Measurements from ENCODE around the gene PCSK4.
A peak's percentile ranks its signal among the peaks of the same experiment; 100 is the strongest.

Gene PCSK4

DNA sequence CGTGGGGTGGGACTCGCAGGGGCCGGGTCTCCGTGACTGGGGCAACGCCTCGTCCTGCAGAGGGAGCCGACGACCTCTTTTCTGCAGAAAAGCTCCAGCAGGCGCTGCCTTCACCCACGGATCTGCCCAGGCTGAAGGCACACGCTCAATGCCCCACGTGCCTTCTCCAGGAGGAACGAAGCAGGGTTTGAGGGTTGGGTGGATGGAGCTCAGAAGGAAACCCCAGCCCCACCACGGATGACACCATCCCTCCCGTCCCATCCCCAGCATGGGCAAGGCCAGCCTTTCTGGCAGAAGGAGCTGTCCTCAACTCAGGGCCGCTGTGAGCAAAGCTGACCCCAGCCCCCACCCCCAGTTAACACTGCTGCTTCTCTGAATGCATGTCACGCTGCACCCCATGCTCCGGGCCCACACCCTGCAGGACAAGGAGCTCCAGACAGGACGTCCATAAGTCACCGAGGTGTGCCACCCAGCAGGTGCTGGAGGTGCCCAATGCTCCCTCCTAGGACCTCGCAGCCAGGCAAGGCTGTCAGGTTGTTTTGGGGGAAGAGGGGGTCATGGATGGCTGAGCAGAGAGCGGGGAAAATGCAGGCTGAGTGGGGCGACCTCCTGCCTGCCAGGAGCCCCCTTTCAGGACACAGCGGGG, 18.5 kb downstream of the PCSK4 start:
- DNase-seq (ENCODE audit: extremely low read depth, insufficient read length): peak; percentile 20
- TF ChIP-seq, protein P1, sequence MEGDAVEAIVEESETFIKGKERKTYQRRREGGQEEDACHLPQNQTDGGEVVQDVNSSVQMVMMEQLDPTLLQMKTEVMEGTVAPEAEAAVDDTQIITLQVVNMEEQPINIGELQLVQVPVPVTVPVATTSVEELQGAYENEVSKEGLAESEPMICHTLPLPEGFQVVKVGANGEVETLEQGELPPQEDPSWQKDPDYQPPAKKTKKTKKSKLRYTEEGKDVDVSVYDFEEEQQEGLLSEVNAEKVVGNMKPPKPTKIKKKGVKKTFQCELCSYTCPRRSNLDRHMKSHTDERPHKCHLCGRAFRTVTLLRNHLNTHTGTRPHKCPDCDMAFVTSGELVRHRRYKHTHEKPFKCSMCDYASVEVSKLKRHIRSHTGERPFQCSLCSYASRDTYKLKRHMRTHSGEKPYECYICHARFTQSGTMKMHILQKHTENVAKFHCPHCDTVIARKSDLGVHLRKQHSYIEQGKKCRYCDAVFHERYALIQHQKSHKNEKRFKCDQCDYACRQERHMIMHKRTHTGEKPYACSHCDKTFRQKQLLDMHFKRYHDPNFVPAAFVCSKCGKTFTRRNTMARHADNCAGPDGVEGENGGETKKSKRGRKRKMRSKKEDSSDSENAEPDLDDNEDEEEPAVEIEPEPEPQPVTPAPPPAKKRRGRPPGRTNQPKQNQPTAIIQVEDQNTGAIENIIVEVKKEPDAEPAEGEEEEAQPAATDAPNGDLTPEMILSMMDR (IDR thresholded peaks at IDR 0.05; ENCODE audit: insufficient read depth, low read length, poor library complexity, severe bottlenecking): peak; percentile 18

DNA sequence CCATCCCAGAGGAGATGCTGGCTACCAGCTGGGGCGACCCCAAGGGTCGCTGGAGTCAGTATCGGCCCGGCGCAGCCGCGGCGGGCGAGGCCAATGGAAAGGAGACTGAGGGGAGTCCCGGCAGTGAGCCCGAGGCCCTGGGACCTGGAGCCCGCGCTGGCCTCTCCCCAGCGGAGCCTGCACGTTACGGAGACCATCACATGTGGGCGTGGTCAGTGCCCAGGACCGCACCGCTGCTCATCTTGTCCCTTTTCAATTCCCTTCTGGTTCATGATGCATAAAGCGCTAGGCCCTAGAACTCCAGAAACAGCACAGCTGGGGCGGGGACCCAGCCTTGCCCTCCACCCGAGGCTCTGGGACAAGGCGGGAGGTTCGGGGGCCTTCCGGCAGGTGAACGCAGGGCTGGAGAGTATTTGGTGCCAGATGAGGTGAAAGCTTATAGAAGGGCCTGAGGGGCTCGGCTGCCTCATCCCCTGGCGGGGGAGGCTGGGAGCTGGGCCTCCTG, 19.1 kb downstream of the PCSK4 start:
- peak; percentile 34 for DNase-seq (ENCODE audit: extremely low read depth, insufficient read length)
- Histone ChIP-seq H3K4me3 (replicated peaks; ENCODE audit: low read depth, low read length) (peak overlapping the region; percentile 31), H3K36me3 (ENCODE audit: control insufficient read depth, insufficient read depth, low read length) (peaks cover 6% of the 10 kb centered on the region), H3K27me3 (replicated peaks; ENCODE audit: control insufficient read depth, insufficient read depth, low read length) (no peaks in the 10 kb centered on the region; the same call in 1 of the 2 replicates)
- TF ChIP-seq, protein P1 (IDR thresholded peaks at IDR 0.05; ENCODE audit: insufficient read depth, low read length, poor library complexity, severe bottlenecking): no peak

More for the DNA sequence above, 18.5 kb downstream of the PCSK4 start:
- no peak overlapping the region for H3K4me3 ChIP-seq (replicated peaks; ENCODE audit: low read depth, low read length)
- peaks cover 9% of the 10 kb centered on the region for H3K36me3 ChIP-seq (ENCODE audit: control insufficient read depth, insufficient read depth, low read length)
- H3K27me3 ChIP-seq (replicated peaks; ENCODE audit: control insufficient read depth, insufficient read depth, low read length): no peaks in the 10 kb centered on the region; the same call in 1 of the 2 replicates

DNA sequence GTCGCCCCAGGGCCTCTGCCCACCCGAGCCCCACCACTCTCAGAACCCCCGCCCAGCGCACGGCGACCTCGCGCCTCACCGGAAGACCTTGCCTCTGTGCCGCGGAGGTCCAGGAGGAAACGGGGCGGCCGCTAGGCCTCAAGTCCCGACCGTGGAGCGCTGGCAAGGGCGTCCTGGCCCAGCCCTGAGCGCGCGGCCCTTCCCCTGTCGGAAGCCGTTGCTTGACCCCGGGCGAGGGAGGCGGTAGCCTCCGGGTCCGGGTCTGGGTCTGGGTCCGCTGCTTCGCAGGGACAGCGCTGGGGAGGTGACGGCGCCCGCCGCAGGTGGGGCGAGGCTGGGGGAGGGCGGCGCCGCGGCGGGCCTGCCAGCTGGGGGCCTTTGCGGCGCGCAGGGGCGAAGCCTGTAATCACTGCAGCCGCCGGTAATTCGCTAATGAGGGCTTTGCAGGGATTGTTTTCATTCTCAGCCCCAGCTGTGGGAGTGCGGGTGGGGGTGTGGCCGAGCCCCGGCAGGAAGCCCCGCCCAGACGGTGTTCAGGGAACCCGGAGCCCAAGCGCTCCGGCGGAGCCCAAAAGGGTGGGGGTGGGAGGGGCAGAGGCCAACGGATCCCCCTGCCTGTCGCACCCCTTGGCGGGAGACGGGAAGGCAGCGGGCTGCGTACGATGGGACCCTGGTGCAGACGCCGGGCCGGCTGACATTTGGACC, 19.7 kb downstream of the PCSK4 start:
- Histone ChIP-seq H3K27me3 (replicated peaks; ENCODE audit: control insufficient read depth, insufficient read depth, low read length) (no peaks in the 10 kb centered on the region; the same call in 1 of the 2 replicates), H3K36me3 (ENCODE audit: control insufficient read depth, insufficient read depth, low read length) (peaks cover 2% of the 10 kb centered on the region), H3K4me3 (replicated peaks; ENCODE audit: low read depth, low read length) (peak overlapping the region; percentile 31)
- DNase-seq (ENCODE audit: extremely low read depth, insufficient read length): peak; percentile 51
- TF ChIP-seq, protein P1 (IDR thresholded peaks at IDR 0.05; ENCODE audit: insufficient read depth, low read length, poor library complexity, severe bottlenecking): no peak

DNA sequence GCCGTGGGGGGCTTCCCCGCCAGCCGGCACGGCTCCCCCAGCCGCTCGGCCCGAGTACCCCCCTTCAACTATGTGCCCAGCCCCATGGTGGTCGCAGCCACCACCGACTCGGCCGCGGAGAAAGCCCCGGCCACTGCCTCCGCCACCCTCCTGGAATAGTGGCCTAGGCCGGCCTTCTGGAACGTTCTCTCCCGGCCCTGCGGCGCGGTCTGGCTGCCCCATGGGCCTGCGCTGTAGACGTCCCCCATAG, 20.2 kb downstream of the PCSK4 start:
- Histone ChIP-seq H3K27me3 (replicated peaks; ENCODE audit: control insufficient read depth, insufficient read depth, low read length) (no peaks in the 10 kb centered on the region; the same call in 1 of the 2 replicates), H3K36me3 (ENCODE audit: control insufficient read depth, insufficient read depth, low read length) (peaks cover 2% of the 10 kb centered on the region), H3K4me3 (replicated peaks; ENCODE audit: low read depth, low read length) (no peak overlapping the region)
- DNase-seq (ENCODE audit: extremely low read depth, insufficient read length): no peak
- TF ChIP-seq, protein P1 (IDR thresholded peaks at IDR 0.05; ENCODE audit: insufficient read depth, low read length, poor library complexity, severe bottlenecking): no peak

DNA sequence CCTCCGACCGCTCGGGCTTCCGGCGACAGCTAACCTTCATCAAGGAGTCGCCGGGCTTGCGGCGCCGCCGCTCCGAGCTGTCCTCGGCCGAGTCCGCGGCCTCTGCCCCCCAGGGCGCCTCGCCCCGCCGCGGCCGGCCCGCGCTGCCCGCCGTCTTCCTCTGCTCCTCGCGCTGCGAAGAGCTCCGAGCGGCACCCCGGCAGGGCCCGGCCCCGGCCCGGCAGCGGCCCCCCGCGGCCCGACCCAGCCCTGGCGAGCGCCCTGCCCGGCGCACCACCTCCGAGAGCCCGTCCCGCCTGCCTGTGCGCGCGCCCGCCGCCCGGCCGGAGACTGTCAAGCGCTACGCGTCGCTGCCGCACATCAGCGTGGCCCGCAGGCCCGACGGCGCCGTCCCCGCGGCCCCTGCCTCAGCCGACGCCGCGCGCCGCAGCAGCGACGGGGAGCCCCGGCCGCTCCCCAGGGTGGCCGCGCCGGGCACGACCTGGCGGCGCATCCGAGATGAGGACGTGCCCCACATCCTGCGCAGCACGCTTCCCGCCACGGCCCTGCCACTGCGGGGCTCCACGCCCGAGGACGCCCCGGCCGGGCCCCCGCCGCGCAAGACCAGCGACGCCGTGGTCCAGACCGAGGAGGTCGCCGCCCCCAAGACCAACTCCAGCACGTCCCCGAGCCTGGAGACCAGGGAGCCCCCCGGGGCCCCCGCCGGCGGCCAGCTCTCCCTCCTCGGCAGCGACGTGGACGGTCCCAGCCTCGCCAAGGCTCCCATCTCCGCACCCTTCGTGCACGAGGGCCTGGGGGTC, 20.7 kb downstream of the PCSK4 start:
- H3K4me3 ChIP-seq (replicated peaks; ENCODE audit: low read depth, low read length): no peak overlapping the region
- H3K36me3 ChIP-seq (ENCODE audit: control insufficient read depth, insufficient read depth, low read length): peaks cover under 1% of the 10 kb centered on the region
- peak; percentile 23 for DNase-seq (ENCODE audit: extremely low read depth, insufficient read length)
- TF ChIP-seq, protein P1 (IDR thresholded peaks at IDR 0.05; ENCODE audit: insufficient read depth, low read length, poor library complexity, severe bottlenecking): no peak
- H3K27me3 ChIP-seq (replicated peaks; ENCODE audit: control insufficient read depth, insufficient read depth, low read length): no peaks in the 10 kb centered on the region; the same call in 1 of the 2 replicates

Measured in GM06990 (cell line).